Measurements from ENCODE around the gene TMEM100.

DNA sequence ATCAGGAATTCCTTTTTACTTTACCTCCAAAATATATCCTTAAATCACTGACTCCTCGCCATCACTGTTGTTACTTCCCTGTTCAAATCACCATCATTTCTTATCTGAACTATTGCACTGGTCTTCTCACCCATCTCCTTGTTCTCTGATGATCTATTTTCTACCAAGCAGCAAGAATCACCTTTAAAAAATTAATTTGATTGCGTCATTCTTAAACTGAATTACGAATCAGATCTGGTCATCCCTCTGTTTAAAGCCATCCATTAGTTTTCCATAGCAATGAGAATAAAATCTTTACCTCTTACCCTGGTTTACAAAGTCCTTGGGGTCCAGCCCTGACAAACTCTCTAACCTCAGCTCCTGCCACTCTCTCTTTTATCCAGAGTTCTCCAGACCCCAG, 42.8 kb upstream of the TMEM100 start:
- TF ChIP-seq EZH2 (IDR thresholded peaks at IDR 0.05; ENCODE audit: borderline replicate concordance, low read depth, low read length, severe bottlenecking): no peak
- TF ChIP-seq, protein P1, sequence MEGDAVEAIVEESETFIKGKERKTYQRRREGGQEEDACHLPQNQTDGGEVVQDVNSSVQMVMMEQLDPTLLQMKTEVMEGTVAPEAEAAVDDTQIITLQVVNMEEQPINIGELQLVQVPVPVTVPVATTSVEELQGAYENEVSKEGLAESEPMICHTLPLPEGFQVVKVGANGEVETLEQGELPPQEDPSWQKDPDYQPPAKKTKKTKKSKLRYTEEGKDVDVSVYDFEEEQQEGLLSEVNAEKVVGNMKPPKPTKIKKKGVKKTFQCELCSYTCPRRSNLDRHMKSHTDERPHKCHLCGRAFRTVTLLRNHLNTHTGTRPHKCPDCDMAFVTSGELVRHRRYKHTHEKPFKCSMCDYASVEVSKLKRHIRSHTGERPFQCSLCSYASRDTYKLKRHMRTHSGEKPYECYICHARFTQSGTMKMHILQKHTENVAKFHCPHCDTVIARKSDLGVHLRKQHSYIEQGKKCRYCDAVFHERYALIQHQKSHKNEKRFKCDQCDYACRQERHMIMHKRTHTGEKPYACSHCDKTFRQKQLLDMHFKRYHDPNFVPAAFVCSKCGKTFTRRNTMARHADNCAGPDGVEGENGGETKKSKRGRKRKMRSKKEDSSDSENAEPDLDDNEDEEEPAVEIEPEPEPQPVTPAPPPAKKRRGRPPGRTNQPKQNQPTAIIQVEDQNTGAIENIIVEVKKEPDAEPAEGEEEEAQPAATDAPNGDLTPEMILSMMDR (IDR thresholded peaks at IDR 0.05; ENCODE audit: borderline replicate concordance, extremely low read depth, low read length, poor library complexity, severe bottlenecking): no peak

Measured in DND-41 (cell line).